Smooth muscle cell (in vitro differentiated cells): ENCODE measurements around the gene OTOR. TPM values are rescaled to one million over a fixed set of nuclear protein-coding genes. Genes with fewer than 3 reads are reported as not detected.

ENCODE experiments used
- DNase-seq: peaks from one replicate; lab custom pipeline; 2025; ENCODE audit not compliant: unreplicated experiment; lab: John Stamatoyannopoulos, UW
- H2AFZ ChIP-seq: fragments of 200-600 bp; sonication (generic); 2 replicates; pipeline ENCODE4 v1.6.0; 2016; ENCODE audit warnings: antibody characterized with exemption, low read depth, mild to moderate bottlenecking
- H3F3A ChIP-seq: fragments of 200-600 bp; sonication (generic); 2 replicates; pipeline ENCODE4 v1.6.0; 2017; ENCODE audit warnings: antibody characterized with exemption, low read depth
- H3K27ac ChIP-seq: fragments of 200-600 bp; sonication (generic); 2 replicates; pipeline ENCODE4 v1.5.1; 2016; ENCODE audit warnings: low read depth, mild to moderate bottlenecking
- H3K27me3 ChIP-seq: fragments of 200-600 bp; sonication (generic); 2 replicates; pipeline ENCODE4 v1.6.1; 2016; ENCODE audit warnings: low read depth, mild to moderate bottlenecking
- H3K36me3 ChIP-seq: fragments of 200-600 bp; sonication (generic); 2 replicates; pipeline ENCODE4 v1.5.1; 2016; ENCODE audit warnings: low read depth
- H3K4me1 ChIP-seq: fragments of 200-600 bp; sonication (generic); 2 replicates; pipeline ENCODE4 v1.5.1; 2016; ENCODE audit warnings: low read depth
- H3K4me2 ChIP-seq: fragments of 200-600 bp; sonication (generic); 2 replicates; pipeline ENCODE4 v1.6.0; 2016; ENCODE audit warnings: mild to moderate bottlenecking
- H3K4me3 ChIP-seq: fragments of 200-600 bp; sonication (generic); 2 replicates; pipeline ENCODE4 v1.5.1; 2016; ENCODE audit warnings: mild to moderate bottlenecking
- H3K79me2 ChIP-seq: fragments of 200-600 bp; sonication (generic); 2 replicates; pipeline ENCODE4 v1.6.0; 2016; ENCODE audit warnings: low read depth, mild to moderate bottlenecking
- H3K9ac ChIP-seq: fragments of 200-600 bp; sonication (generic); 2 replicates; pipeline ENCODE4 v1.6.0; 2016; ENCODE audit warnings: low read depth
- H3K9me3 ChIP-seq: fragments of 200-600 bp; sonication (generic); replicated peaks from 2 replicates; pipeline ENCODE4 v1.5.1; 2016; ENCODE audit warnings: low read depth
- H4K20me1 ChIP-seq: fragments of 200-600 bp; sonication (generic); 2 replicates; pipeline ENCODE4 v1.6.0; 2016; ENCODE audit warnings: low read depth
- CTCF ChIP-seq: fragments of 200-600 bp; sonication (generic); IDR thresholded peaks from 2 replicates; pipeline ENCODE4 v1.5.1; 2017; ENCODE audit warnings: borderline replicate concordance, mild to moderate bottlenecking, antibody characterized with exemption; ENCODE audit not compliant: insufficient read depth, poor library complexity, severe bottlenecking
- WGBS: methylation state at CpG from one replicate; pipeline ENCODE4 v1.1.7; 2016; ENCODE audit warnings: low lambda C conversion rate; 5-methylcytosine and 5-hydroxymethylcytosine counted together
- polyA plus RNA-seq: library from polyadenylated mRNA; unstranded; fragments of >200 nt; fragmentation: Nextera tagmentation; extraction: Ambion mirVana; gene quantifications from 2 replicates; pipeline ENCODE4 v1.2.1, GENCODE V29; 2016
- total RNA-seq: library from RNA; depleted of rRNA; stranded (reverse); fragments of >200 nt; gene quantifications from 2 replicates; pipeline ENCODE4 v1.2.3, GENCODE V29; 2014

The OTOR gene
- total and polyA plus RNA-seq, 2 experiments from 2014 or later = not detected

DNA sequence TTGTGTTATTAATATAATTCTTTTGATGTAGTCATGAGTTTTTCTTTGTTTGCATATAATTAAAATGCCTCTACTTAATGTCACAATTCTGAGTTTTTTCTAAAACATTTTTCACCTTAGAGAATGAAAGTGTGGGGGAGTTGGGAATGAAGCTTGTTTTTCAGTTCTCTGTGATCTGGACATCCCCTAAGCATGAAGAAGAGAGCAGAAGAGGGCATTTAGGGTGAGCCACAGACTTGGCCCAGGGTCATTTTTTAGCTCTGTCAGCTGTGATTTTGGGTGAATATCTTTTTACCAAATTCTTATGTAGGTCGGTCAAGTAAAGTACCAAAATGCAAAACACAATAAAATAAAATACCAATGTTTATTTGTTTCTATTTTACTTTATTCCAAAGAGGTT lies 3.9 kb downstream of the OTOR start:
- no peaks in the 10 kb centered on the region for H3F3A ChIP-seq
- no peak overlapping the region for H3K27ac ChIP-seq
- no peak overlapping the region for H3K4me3 ChIP-seq
- WGBS = 76% methylated on average over 1 of the region's 1 CpG
- no peak for TF ChIP-seq CTCF
- H3K4me1 ChIP-seq = no peaks in the 10 kb centered on the region
- H3K9ac ChIP-seq = no peak overlapping the region
- no peak overlapping the region for H2AFZ ChIP-seq
- H3K4me2 ChIP-seq = no peak overlapping the region
- no peaks in the 10 kb centered on the region for H3K27me3 ChIP-seq
- H3K9me3 ChIP-seq = no peaks in the 10 kb centered on the region
- H4K20me1 ChIP-seq = no peaks in the 10 kb centered on the region
- no peaks in the 10 kb centered on the region for H3K79me2 ChIP-seq
- no peak for DNase-seq
- no peaks in the 10 kb centered on the region for H3K36me3 ChIP-seq

GRCh38 chr20:16752901-16753300 lies 4.7 kb downstream of the OTOR start:
- H3K27me3 ChIP-seq = no peaks in the 10 kb centered on the region

DNA sequence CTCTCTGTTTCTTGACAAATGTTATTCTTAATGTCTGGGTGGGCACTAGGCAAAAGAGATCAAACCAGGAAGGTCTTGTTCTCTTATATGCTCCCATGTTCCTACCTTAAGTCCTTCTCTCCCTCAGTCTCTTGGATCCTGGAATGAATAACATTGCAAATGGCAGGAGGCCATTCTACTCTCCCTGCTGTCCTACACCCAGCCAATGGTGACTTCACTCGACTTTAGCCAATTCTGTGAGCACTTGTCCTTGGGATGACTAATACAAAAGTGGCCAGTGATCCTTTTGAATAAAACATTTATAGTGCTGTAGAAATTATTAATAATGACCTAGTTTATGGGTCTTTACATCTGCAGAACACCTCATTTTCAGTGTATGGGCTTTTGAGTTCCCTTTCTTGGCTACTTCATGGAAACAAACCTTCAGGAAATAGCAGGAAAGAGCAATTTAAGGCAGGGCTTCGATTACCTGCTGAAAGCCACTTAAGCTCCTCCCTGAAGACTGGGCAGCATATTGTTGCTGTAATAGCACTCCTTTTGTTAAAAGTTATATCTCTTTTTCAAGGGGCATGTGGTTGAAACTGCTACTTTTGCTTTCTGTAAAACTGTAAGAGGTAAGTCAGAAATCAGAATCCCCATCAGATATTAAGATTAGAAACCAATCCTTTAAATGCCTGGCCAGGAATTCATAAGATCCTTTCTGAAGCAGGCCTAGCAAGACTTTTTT lies 10.5 kb downstream of the OTOR start:
- Histone ChIP-seq H3F3A (no peaks in the 10 kb centered on the region), H3K36me3 (no peaks in the 10 kb centered on the region), H3K9me3 (no peaks in the 10 kb centered on the region), H3K4me2 (peak overlapping the region; percentile 48), H4K20me1 (no peaks in the 10 kb centered on the region), H3K9ac (no peak overlapping the region), H3K27ac (no peak overlapping the region), H2AFZ (peak overlapping the region; percentile 34), H3K79me2 (no peaks in the 10 kb centered on the region), H3K27me3 (no peaks in the 10 kb centered on the region), H3K4me3 (no peak overlapping the region), H3K4me1 (peaks cover 4% of the 10 kb centered on the region)
- no peak for TF ChIP-seq CTCF
- WGBS = 69% methylated on average over 2 of the region's 2 CpGs
- no peak for DNase-seq

More at GRCh38 chr20:16752901-16753300, 4.7 kb downstream of the OTOR start:
- Histone ChIP-seq H3F3A (no peaks in the 10 kb centered on the region), H3K9me3 (no peaks in the 10 kb centered on the region), H3K9ac (no peak overlapping the region), H4K20me1 (no peaks in the 10 kb centered on the region), H3K79me2 (no peaks in the 10 kb centered on the region), H3K4me1 (no peaks in the 10 kb centered on the region), H3K4me2 (no peak overlapping the region), H3K36me3 (no peaks in the 10 kb centered on the region), H3K4me3 (no peak overlapping the region), H3K27ac (no peak overlapping the region), H2AFZ (no peak overlapping the region)
- TF ChIP-seq CTCF = no peak
- DNase-seq = no peak

GRCh38 chr20:16759181-16759563 lies 11.0 kb downstream of the OTOR start:
- H3K4me2 ChIP-seq = peak overlapping the region; percentile 48
- H2AFZ ChIP-seq = peak overlapping the region; percentile 34
- no peak for DNase-seq
- no peaks in the 10 kb centered on the region for H3F3A ChIP-seq
- no peaks in the 10 kb centered on the region for H4K20me1 ChIP-seq
- 27% methylated on average over 1 of the region's 1 CpG for WGBS
- H3K4me3 ChIP-seq = no peak overlapping the region
- H3K9ac ChIP-seq = no peak overlapping the region
- H3K36me3 ChIP-seq = no peaks in the 10 kb centered on the region
- peaks cover 4% of the 10 kb centered on the region for H3K4me1 ChIP-seq
- no peaks in the 10 kb centered on the region for H3K79me2 ChIP-seq
- H3K27ac ChIP-seq = no peak overlapping the region
- H3K27me3 ChIP-seq = no peaks in the 10 kb centered on the region
- no peaks in the 10 kb centered on the region for H3K9me3 ChIP-seq
- TF ChIP-seq CTCF = no peak
